ENCODE data around the gene ELMO1. TPM values are rescaled to one million over a fixed set of nuclear protein-coding genes. Genes with fewer than 3 reads are reported as not detected.

Gene ELMO1
- total RNA-seq, 1 experiment from 2014 or later, result not detected

DNA sequence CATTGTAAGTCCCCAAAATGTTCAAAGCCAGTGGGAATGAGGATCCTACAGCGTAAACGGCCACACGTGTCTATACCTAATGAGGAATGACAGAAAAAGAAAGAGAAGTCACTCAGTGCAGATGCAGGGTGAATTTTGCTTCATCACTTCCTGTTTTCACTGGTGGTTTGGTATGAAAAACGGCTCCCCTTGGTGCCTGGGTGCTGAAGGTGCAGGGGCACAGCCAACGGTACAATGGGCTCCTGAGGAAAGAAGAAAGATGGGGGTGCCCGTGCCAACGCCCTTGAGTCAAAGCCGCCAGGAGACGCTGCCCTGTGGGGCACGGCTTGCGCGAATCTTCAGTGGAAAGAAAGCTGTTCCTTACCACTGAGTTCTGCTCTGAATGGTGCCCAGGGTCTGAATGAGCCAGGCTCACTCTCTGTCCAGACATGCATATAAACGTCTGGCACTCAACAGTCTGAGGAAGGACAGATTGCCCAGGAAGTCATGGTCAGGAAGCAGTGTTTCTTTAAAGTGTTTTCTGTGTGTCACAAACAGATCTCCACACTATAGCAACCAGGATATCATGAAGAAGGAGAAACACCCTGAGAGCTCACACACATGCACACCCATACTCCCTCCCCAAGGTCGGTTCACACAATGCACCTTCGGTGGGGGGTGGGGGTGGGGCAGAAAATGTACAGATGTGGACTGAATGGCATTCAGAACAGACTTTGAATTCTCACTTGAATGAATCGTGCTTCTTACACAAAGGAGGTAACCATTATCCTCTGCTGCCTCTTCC lies 105.8 kb downstream of the ELMO1 start:
- Histone ChIP-seq H3K27ac (no peak overlapping the region), H3K4me3 (no peak overlapping the region)
- DNase-seq (ENCODE audit: low read depth in 1 of 2, low spot score in 2 of 2), result no peak

DNA sequence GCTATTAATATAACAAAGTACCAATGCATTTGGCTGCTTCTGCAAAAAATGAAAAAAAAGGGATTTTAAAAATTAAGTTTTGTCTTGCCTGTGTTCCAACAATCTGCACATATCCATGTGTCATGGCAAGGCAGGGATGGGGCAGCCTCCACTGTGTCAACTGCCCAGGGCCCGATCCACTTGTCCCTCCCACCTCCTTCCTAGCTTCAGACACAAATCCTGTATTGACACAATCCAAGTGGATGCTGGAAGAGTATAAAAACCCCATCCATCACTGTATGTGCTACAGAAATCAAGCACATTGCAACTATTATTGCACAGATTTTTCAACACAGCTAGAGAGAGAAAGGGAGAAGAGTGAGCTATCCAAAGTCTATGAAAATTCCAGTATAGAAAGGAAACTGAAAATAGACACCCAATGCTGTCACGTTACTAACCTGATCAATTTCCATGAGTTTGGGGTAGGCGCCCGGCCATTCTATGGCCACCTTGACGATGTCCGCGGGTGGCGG lies 106.4 kb downstream of the ELMO1 start:
- Histone ChIP-seq H3K27me3 (replicated peaks) (no peaks in the 10 kb centered on the region; the same call in none of the 2 replicates), H3K36me3 (no peaks in the 10 kb centered on the region), H3K9me3 (replicated peaks) (no peaks in the 10 kb centered on the region), H3K4me1 (replicated peaks) (no peaks in the 10 kb centered on the region), H3K27ac (no peak overlapping the region), H3K4me3 (no peak overlapping the region)
- no peak for DNase-seq (ENCODE audit: low read depth in 1 of 2, low spot score in 2 of 2)

More for the DNA sequence above, 105.8 kb downstream of the ELMO1 start:
- Histone ChIP-seq H3K27me3 (replicated peaks) (no peaks in the 10 kb centered on the region; the same call in none of the 2 replicates), H3K4me1 (replicated peaks) (no peaks in the 10 kb centered on the region), H3K9me3 (replicated peaks) (no peaks in the 10 kb centered on the region), H3K36me3 (no peaks in the 10 kb centered on the region)

DNA sequence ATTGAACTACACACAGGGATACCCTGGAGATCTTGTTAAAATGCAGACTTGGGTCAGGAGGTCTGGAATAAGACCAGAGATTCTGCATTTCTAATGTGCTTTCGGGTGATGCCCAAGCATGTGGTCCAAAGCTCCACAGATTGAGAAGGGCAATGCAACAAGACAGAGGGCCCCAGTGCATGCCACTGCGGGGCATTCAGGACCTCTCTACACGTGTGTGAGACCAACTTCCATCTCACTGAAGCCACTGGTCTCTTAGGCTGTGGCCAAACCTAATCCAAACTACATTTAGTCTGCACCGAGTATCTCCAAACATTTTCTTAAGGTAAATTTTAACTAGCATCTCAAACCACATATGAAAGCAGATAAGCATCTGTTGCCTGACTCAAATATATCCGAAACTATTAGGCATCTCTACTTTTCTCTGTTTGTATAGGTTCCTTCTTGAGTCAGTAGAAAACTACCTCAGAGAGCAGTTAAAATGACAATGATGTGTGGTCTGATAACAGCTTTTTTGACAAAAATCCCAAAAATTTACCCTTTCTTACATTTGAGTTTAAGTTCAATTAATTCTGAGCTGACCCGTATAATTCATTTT lies 107.5 kb downstream of the ELMO1 start:
- no peak overlapping the region for H3K27ac ChIP-seq
- H3K27me3 ChIP-seq (replicated peaks), result no peaks in the 10 kb centered on the region; the same call in 1 of the 2 replicates
- no peaks in the 10 kb centered on the region for H3K36me3 ChIP-seq
- DNase-seq (ENCODE audit: low read depth in 1 of 2, low spot score in 2 of 2), result no peak
- no peaks in the 10 kb centered on the region for H3K4me1 ChIP-seq (replicated peaks)
- H3K4me3 ChIP-seq, result no peak overlapping the region
- H3K9me3 ChIP-seq (replicated peaks), result no peaks in the 10 kb centered on the region

DNA sequence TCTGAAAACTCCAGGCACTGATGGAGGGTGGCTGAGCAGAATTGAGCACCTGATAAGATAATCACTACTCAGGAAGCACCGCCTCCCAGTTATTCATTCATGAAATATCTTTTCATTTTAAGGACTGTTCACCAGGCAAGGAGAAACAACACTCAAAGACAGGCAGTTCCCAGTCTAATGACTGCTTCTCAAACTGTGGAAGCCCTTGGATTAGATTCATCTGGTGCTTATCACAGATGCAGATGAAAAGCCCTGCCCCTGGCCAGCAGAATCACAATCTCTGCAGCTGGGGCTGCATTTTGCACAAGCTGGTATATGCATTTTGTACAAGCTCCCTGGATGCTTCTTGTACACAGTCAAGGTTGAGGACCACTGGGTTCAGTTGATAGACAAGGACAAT lies 109.7 kb downstream of the ELMO1 start:
- Histone ChIP-seq H3K27me3 (replicated peaks) (no peaks in the 10 kb centered on the region; the same call in 1 of the 2 replicates), H3K4me1 (replicated peaks) (no peaks in the 10 kb centered on the region), H3K36me3 (no peaks in the 10 kb centered on the region), H3K27ac (no peak overlapping the region), H3K9me3 (replicated peaks) (no peaks in the 10 kb centered on the region), H3K4me3 (no peak overlapping the region)
- DNase-seq (ENCODE audit: low read depth in 1 of 2, low spot score in 2 of 2), result no peak

DNA sequence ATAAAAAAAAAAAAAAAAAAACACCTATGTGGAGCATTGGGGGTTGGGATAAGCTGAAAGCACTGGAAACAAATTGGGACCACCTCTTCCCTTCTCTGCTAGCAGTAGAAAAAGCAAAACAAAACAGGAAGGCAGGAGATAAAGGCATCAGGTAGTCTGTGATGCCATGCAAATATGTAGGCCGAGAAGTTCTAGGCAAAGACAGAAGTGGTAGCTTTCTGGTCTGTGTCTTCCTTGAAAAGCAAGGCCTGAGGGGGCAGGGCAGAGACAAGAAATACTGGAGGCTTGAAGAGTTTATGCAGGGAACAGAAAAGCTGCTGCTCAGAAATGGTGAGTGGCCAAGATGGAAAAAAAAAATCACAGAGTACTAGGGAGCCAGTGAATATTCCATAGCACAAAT lies 111.1 kb downstream of the ELMO1 start:
- Histone ChIP-seq H3K9me3 (replicated peaks) (no peaks in the 10 kb centered on the region), H3K27me3 (replicated peaks) (no peaks in the 10 kb centered on the region; the same call in 1 of the 2 replicates), H3K36me3 (no peaks in the 10 kb centered on the region), H3K4me1 (replicated peaks) (peaks cover 7% of the 10 kb centered on the region), H3K27ac (no peak overlapping the region), H3K4me3 (no peak overlapping the region)
- no peak for DNase-seq (ENCODE audit: low read depth in 1 of 2, low spot score in 2 of 2)

DNA sequence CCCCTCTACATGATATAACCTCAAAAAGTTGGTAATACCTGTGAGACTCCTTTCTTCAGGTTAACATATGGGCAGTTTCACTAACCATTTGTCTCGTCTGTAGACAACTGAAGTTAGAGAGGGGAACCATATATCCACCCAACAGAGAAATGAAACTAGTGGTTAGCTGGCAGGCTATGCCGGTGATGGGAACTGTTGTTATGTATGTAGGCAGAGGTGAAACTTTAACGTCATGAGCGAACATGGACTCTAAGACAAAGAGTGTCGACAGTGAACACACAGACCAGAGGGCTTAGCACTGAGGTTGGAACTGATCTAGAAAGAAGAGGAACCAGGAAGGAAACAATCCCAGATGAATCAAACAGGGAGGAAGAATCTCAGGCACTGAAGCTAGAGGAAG lies 112.4 kb downstream of the ELMO1 start:
- H3K36me3 ChIP-seq, result no peaks in the 10 kb centered on the region
- H3K4me3 ChIP-seq, result no peak overlapping the region
- peaks cover 7% of the 10 kb centered on the region for H3K4me1 ChIP-seq (replicated peaks)
- H3K9me3 ChIP-seq (replicated peaks), result no peaks in the 10 kb centered on the region
- no peak overlapping the region for H3K27ac ChIP-seq
- no peak for DNase-seq (ENCODE audit: low read depth in 1 of 2, low spot score in 2 of 2)
- H3K27me3 ChIP-seq (replicated peaks), result no peaks in the 10 kb centered on the region; the same call in 1 of the 2 replicates

DNA sequence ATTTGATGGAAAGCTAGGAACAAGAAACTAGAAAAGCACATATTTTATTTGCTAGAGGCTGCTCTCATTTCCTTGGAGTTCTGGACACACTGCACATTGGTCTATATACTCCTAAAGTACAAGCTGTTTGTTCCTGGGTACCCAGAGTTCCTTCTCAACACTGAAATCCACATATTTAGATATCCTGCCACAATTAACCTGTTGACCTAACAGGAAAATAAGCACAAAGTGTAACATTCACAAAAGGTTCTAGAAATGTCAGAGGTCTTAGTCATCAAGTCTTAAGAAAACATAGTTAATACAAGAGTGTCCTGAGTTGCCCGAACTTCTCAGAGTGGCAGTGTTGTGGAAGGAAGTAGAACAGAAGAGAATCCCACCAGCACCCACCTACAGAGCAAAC lies 115.6 kb downstream of the ELMO1 start:
- peaks cover 7% of the 10 kb centered on the region for H3K4me1 ChIP-seq (replicated peaks)
- no peaks in the 10 kb centered on the region for H3K36me3 ChIP-seq
- H3K4me3 ChIP-seq, result no peak overlapping the region
- H3K27ac ChIP-seq, result no peak overlapping the region
- H3K9me3 ChIP-seq (replicated peaks), result no peaks in the 10 kb centered on the region
- no peaks in the 10 kb centered on the region; the same call in 1 of the 2 replicates for H3K27me3 ChIP-seq (replicated peaks)
- no peak for DNase-seq (ENCODE audit: low read depth in 1 of 2, low spot score in 2 of 2)

DNA sequence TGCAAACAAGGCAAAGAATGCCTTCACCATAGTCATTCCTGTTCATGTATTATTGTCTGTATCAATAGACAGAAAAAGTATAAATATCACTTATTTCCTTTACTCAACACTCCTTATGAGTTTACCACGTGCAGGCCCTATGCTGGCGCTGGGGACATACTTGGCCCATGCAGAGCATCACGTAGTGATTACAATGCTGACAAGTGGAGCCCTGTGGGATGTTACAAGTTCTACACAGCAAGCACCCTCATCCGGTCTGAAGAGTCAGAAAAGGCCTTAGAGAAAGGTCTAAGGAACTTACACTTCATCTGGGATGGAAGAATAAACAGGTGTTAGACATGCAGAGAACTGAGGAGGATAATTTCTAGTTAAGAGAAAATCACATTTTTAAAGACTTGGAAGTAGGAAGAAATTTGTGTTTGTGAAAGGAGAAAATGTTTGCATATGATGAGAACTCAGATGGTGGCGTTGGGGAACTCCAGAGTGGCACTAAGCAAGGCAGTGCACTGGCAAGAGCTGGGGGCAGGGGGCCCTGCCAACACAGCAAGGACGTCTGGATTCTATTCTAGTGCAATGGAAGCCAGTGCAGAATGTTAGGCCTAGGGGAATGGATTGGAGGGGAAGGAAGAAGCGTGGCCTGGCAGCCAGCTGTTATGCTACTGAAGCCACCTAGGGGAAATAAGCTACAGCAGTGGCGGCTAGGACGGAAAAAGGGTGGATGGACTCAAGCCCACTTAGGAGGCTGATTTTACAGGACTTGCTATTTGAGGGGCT lies 116.2 kb downstream of the ELMO1 start:
- Histone ChIP-seq H3K4me1 (replicated peaks) (peaks cover 7% of the 10 kb centered on the region), H3K36me3 (no peaks in the 10 kb centered on the region), H3K4me3 (no peak overlapping the region), H3K27me3 (replicated peaks) (no peaks in the 10 kb centered on the region; the same call in 1 of the 2 replicates), H3K27ac (no peak overlapping the region), H3K9me3 (replicated peaks) (no peaks in the 10 kb centered on the region)
- DNase-seq (ENCODE audit: low read depth in 1 of 2, low spot score in 2 of 2), result no peak

DNA sequence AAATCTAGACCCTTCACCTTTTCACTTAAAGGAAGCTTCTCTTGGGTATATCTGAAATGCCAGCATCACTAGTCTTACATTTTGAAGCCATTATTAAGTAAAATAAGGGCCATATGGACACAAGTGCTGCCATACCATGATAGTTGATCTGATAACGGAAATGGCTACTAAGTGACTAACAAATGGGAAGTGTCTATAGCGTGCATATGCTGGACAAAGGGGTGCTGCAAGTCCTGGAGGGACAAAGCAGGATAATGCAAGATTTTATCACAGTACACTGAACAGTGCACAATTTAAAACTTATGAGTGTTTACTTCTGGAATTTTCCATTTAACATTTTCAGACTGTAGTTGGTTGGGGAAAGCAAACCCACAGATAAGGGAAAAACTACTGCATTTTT lies 117.9 kb downstream of the ELMO1 start:
- no peak overlapping the region for H3K27ac ChIP-seq
- H3K36me3 ChIP-seq, result no peaks in the 10 kb centered on the region
- H3K4me3 ChIP-seq, result no peak overlapping the region
- H3K9me3 ChIP-seq (replicated peaks), result no peaks in the 10 kb centered on the region
- no peak for DNase-seq (ENCODE audit: low read depth in 1 of 2, low spot score in 2 of 2)
- peaks cover 6% of the 10 kb centered on the region for H3K27me3 ChIP-seq (replicated peaks)
- H3K4me1 ChIP-seq (replicated peaks), result peaks cover 7% of the 10 kb centered on the region

DNA sequence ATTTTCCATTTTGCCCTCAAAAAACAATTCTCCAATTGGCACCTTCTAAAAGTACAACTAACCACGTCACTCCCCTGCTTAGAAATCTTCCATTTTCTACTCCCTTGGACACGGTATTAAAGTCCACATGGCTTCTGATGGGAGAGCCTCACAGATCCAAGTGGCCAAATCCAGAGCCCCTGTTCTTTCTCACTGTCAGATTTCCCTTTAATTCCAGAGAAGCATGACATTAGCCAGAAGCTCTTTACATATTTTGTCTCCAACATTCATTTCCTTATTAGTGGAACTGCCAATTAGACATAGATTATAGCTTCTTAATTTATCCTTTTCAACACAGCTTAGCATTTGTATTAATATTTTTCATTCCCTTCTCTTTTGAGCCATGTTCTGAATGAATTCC lies 118.7 kb downstream of the ELMO1 start:
- Histone ChIP-seq H3K27me3 (replicated peaks) (peaks cover 6% of the 10 kb centered on the region), H3K36me3 (no peaks in the 10 kb centered on the region), H3K27ac (no peak overlapping the region), H3K4me3 (no peak overlapping the region), H3K9me3 (replicated peaks) (no peaks in the 10 kb centered on the region), H3K4me1 (replicated peaks) (peaks cover 7% of the 10 kb centered on the region)
- DNase-seq (ENCODE audit: low read depth in 1 of 2, low spot score in 2 of 2), result no peak

DNA sequence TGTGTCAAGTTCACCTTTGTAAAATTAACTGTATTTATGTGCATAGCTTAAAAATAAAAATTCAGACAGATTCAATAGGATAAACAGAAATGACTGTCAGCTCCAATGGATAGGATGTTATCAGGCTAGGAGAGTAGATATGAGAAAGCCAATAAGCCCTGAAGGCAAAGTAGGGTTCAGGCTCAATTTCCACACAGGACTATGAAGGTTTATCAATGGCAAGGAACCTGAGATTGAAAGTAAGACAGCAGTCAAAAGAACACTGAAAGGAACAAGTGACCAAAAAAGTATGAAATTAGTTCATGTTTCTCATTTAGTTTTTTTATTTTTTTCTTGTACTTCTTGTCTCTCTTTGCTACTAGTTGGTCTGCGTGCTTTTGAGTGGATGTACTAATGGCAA lies 121.4 kb downstream of the ELMO1 start:
- Histone ChIP-seq H3K4me3 (no peak overlapping the region), H3K4me1 (replicated peaks) (no peaks in the 10 kb centered on the region), H3K36me3 (no peaks in the 10 kb centered on the region), H3K27me3 (replicated peaks) (peaks cover 6% of the 10 kb centered on the region), H3K9me3 (replicated peaks) (no peaks in the 10 kb centered on the region), H3K27ac (no peak overlapping the region)
- DNase-seq (ENCODE audit: low read depth in 1 of 2, low spot score in 2 of 2), result no peak

DNA sequence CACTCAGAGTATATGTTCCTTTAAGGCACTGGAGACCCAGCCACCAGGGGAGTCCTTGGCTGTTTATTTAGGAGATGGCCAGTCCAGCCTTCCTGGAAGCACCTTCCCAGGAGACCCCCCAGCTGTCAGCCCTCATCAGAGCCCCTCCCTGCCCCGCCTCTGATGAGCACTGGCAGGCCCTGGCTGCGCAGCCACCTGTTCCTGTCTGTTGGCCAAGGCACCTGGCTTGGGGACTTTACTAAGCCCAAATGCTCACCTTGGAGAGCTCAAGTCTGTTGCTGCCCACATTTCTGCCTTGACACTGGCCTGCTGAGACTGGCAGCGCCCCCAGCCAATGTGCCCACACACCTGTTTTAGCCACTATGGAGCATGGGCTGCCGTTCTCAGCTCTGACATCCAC lies 124.7 kb downstream of the ELMO1 start:
- DNase-seq (ENCODE audit: low read depth in 1 of 2, low spot score in 2 of 2), result no peak
- Histone ChIP-seq H3K9me3 (replicated peaks) (no peaks in the 10 kb centered on the region), H3K4me1 (replicated peaks) (peaks cover 15% of the 10 kb centered on the region), H3K36me3 (no peaks in the 10 kb centered on the region), H3K4me3 (no peak overlapping the region), H3K27me3 (replicated peaks) (peaks cover 6% of the 10 kb centered on the region; the same call in 1 of the 2 replicates), H3K27ac (no peak overlapping the region)

DNA sequence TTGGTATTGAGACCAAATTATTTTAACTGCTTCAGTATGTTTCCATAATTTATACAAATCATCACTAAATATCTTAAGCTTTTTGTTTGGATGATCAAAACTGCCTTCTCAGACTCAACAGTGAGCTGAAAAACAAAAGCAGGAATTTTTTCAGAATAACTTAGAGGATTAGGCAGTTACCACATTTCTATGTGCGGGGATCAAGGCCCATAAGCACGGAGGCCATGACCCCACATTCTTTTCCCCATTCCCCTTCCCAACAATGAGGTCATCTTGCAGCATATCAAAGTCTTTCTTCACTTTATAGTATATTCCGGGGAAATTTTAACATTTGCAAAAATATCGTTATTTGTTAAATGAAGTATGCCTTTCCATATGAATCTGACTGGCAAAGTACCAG lies 125.8 kb downstream of the ELMO1 start:
- Histone ChIP-seq H3K4me1 (replicated peaks) (peaks cover 15% of the 10 kb centered on the region), H3K27me3 (replicated peaks) (peaks cover 6% of the 10 kb centered on the region; the same call in 1 of the 2 replicates), H3K36me3 (no peaks in the 10 kb centered on the region), H3K4me3 (no peak overlapping the region), H3K9me3 (replicated peaks) (no peaks in the 10 kb centered on the region), H3K27ac (no peak overlapping the region)
- no peak for DNase-seq (ENCODE audit: low read depth in 1 of 2, low spot score in 2 of 2)
